Activated CD8-positive, alpha-beta T cell treated with anti-CD3 and anti-CD28 coated beads, Interleukin-2, amount 10 ng/mL, durations not matched to agents 7 days and 5 days (primary cell): ENCODE measurements around the gene CA12. TPM values are rescaled to one million over a fixed set of nuclear protein-coding genes. Genes with fewer than 3 reads are reported as not detected.

ENCODE experiments used
- ATAC-seq: fragments of 150-1000 bp; cut with Tn5 transposase; one replicate; pipeline ENCODE4 v1.10.0; 2021; ENCODE audit warnings: moderate library complexity
- CTCF ChIA-PET: fragments of 350-600 bp; sonication (Branson Sonifier 250); formaldehyde crosslinking; loops from one replicate; lab custom pipeline; 2021; ENCODE audit warnings: antibody characterized with exemption; lab: Charles Lee
- POLR2A ChIA-PET: fragments of 350-600 bp; sonication (Branson Sonifier 250); formaldehyde crosslinking; loops from one replicate; lab custom pipeline; 2021; ENCODE audit warnings: antibody characterized with exemption; lab: Charles Lee
- DNase-seq: peaks from one replicate; pipeline ENCODE4 v3.0.0-alpha.2; 2020
- H3K27ac Mint-ChIP-seq: one replicate; pipeline ENCODE4 v1.8.0; 2021; ENCODE audit warnings: mild to moderate bottlenecking, mixed read lengths
- H3K27me3 Mint-ChIP-seq: one replicate; pipeline ENCODE4 v1.8.0; 2021; ENCODE audit warnings: low read depth, mixed read lengths
- H3K36me3 Mint-ChIP-seq: one replicate; pipeline ENCODE4 v1.8.0; 2021; ENCODE audit warnings: low read depth, mixed read lengths
- H3K4me1 Mint-ChIP-seq: one replicate; pipeline ENCODE4 v1.8.0; 2021; ENCODE audit warnings: low read depth, mixed read lengths
- H3K4me3 Mint-ChIP-seq: one replicate; pipeline ENCODE4 v1.8.0; 2021; ENCODE audit warnings: mild to moderate bottlenecking, mixed read lengths
- H3K9me3 Mint-ChIP-seq: one replicate; pipeline ENCODE4 v1.8.0; 2022; ENCODE audit warnings: mixed read lengths; ENCODE audit not compliant: insufficient read depth
- total RNA-seq, 2 experiments: library from RNA; stranded (reverse); gene quantifications; one replicate each; pipeline ENCODE4 v1.2.3, GENCODE V29; 2021

Gene CA12
- total RNA-seq, 2 experiments from 2014 or later = not detected

- ChIA-PET CTCF (interaction anchor here (0.7 to 1.4 kb wide), 2 partner anchors 18 to 32 kb away, joined by 3 to 4 read pairs; no protein-coding TSS in a partner anchor), POLR2A (no interaction called here)
- Mint-ChIP-seq H3K27me3 (peaks cover 3% of the 10 kb centered on the region), H3K4me3 (no peak overlapping the region), H3K36me3 (no peaks in the 10 kb centered on the region), H3K9me3 (no peaks in the 10 kb centered on the region), H3K4me1 (peaks cover 11% of the 10 kb centered on the region), H3K27ac (no peak overlapping the region)
- ATAC-seq = no peak
- no peak for DNase-seq
Observed at GRCh38 chr15:63372018-63372705, 9.5 kb downstream of the CA12 start.

- Mint-ChIP-seq H3K9me3 (no peaks in the 10 kb centered on the region), H3K27me3 (no peaks in the 10 kb centered on the region), H3K4me1 (peaks cover 11% of the 10 kb centered on the region), H3K4me3 (no peak overlapping the region), H3K27ac (no peak overlapping the region), H3K36me3 (no peaks in the 10 kb centered on the region)
- ATAC-seq (no peak), DNase-seq (no peak)
- ChIA-PET CTCF (interaction anchor here (0.7 to 1.4 kb wide), 2 partner anchors 18 to 33 kb away, joined by 3 to 4 read pairs; no protein-coding TSS in a partner anchor), POLR2A (no interaction called here)
Observed at GRCh38 chr15:63371297-63371918, 10.2 kb downstream of the CA12 start.

GRCh38 chr15:63370764-63371163, 10.9 kb downstream of the CA12 start:
- ChIA-PET CTCF (no interaction called here), POLR2A (no interaction called here)
- H3K36me3 Mint-ChIP-seq = no peaks in the 10 kb centered on the region
- no peak overlapping the region for H3K4me3 Mint-ChIP-seq
- no peak for ATAC-seq
- peaks cover 11% of the 10 kb centered on the region for H3K4me1 Mint-ChIP-seq
- H3K27me3 Mint-ChIP-seq = no peaks in the 10 kb centered on the region
- DNase-seq = no peak
- H3K9me3 Mint-ChIP-seq = no peaks in the 10 kb centered on the region
- H3K27ac Mint-ChIP-seq = no peak overlapping the region

GRCh38 chr15:63369781-63370180, 11.9 kb downstream of the CA12 start:
- Mint-ChIP-seq H3K36me3 (no peaks in the 10 kb centered on the region), H3K4me1 (peaks cover 7% of the 10 kb centered on the region), H3K27ac (no peak overlapping the region), H3K9me3 (no peaks in the 10 kb centered on the region), H3K4me3 (no peak overlapping the region), H3K27me3 (peaks cover 3% of the 10 kb centered on the region)
- CTCF ChIA-PET = interaction anchor here (1.3 kb wide), 1 partner anchor 322 kb away, joined by 4 read pairs; no protein-coding TSS in a partner anchor
- POLR2A ChIA-PET = no interaction called here
- ATAC-seq (no peak), DNase-seq (no peak)

- Mint-ChIP-seq H3K27me3 (peaks cover 6% of the 10 kb centered on the region), H3K4me3 (no peak overlapping the region), H3K27ac (no peak overlapping the region), H3K9me3 (no peaks in the 10 kb centered on the region), H3K36me3 (no peaks in the 10 kb centered on the region), H3K4me1 (peaks cover 2% of the 10 kb centered on the region)
- POLR2A ChIA-PET = no interaction called here
- no peak for DNase-seq
- CTCF ChIA-PET = interaction anchor here (1.0 to 1.3 kb wide), 2 partner anchors 320 to 322 kb away, joined by 3 to 4 read pairs; no protein-coding TSS in a partner anchor
- no peak for ATAC-seq
Observed at GRCh38 chr15:63369296-63369695, 12.3 kb downstream of the CA12 start.

GRCh38 chr15:63368503-63368902, 13.1 kb downstream of the CA12 start:
- H3K9me3 Mint-ChIP-seq = no peaks in the 10 kb centered on the region
- H3K36me3 Mint-ChIP-seq = no peaks in the 10 kb centered on the region
- no peaks in the 10 kb centered on the region for H3K4me1 Mint-ChIP-seq
- POLR2A ChIA-PET = no interaction called here
- H3K27me3 Mint-ChIP-seq = peaks cover 6% of the 10 kb centered on the region
- ATAC-seq (no peak), DNase-seq (no peak)
- H3K4me3 Mint-ChIP-seq = no peak overlapping the region
- CTCF ChIA-PET = interaction anchor here (0.9 to 1.3 kb wide), 3 partner anchors 34 to 321 kb away, joined by 3 to 4 read pairs (median 3); no protein-coding TSS in a partner anchor
- H3K27ac Mint-ChIP-seq = no peak overlapping the region

- Mint-ChIP-seq H3K27ac (no peak overlapping the region), H3K36me3 (no peaks in the 10 kb centered on the region), H3K27me3 (peaks cover 8% of the 10 kb centered on the region), H3K9me3 (no peaks in the 10 kb centered on the region), H3K4me3 (no peak overlapping the region), H3K4me1 (no peaks in the 10 kb centered on the region)
- no peak for ATAC-seq
- no peak for DNase-seq
- ChIA-PET CTCF (interaction anchor here (0.9 kb wide), 1 partner anchor 35 kb away, joined by 3 read pairs; no protein-coding TSS in a partner anchor), POLR2A (no interaction called here)
Observed at GRCh38 chr15:63367900-63368299, 13.7 kb downstream of the CA12 start.

GRCh38 chr15:63367390-63367789, 14.3 kb downstream of the CA12 start:
- ChIA-PET POLR2A (no interaction called here), CTCF (no interaction called here)
- H3K36me3 Mint-ChIP-seq = no peaks in the 10 kb centered on the region
- H3K27me3 Mint-ChIP-seq = peaks cover 8% of the 10 kb centered on the region
- H3K27ac Mint-ChIP-seq = peak overlapping the region; percentile 3
- DNase-seq (no peak), ATAC-seq (no peak)
- no peaks in the 10 kb centered on the region for H3K4me1 Mint-ChIP-seq
- H3K9me3 Mint-ChIP-seq = no peaks in the 10 kb centered on the region
- no peak overlapping the region for H3K4me3 Mint-ChIP-seq

GRCh38 chr15:63366451-63366850, 15.2 kb downstream of the CA12 start:
- no peak overlapping the region for H3K4me3 Mint-ChIP-seq
- ChIA-PET POLR2A (no interaction called here), CTCF (interaction anchor here (0.7 kb wide), 1 partner anchor 9 kb away, joined by 3 read pairs; no protein-coding TSS in a partner anchor)
- peaks cover 13% of the 10 kb centered on the region for H3K27me3 Mint-ChIP-seq
- H3K4me1 Mint-ChIP-seq = no peaks in the 10 kb centered on the region
- no peaks in the 10 kb centered on the region for H3K36me3 Mint-ChIP-seq
- H3K27ac Mint-ChIP-seq = no peak overlapping the region
- H3K9me3 Mint-ChIP-seq = no peaks in the 10 kb centered on the region
- ATAC-seq (no peak), DNase-seq (no peak)

GRCh38 chr15:63365273-63365680, 16.4 kb downstream of the CA12 start:
- DNase-seq (no peak), ATAC-seq (no peak)
- Mint-ChIP-seq H3K27me3 (peaks cover 18% of the 10 kb centered on the region), H3K27ac (no peak overlapping the region), H3K9me3 (no peaks in the 10 kb centered on the region), H3K36me3 (no peaks in the 10 kb centered on the region), H3K4me3 (no peak overlapping the region), H3K4me1 (no peaks in the 10 kb centered on the region)
- ChIA-PET POLR2A (interaction anchor here (0.6 kb wide), 1 partner anchor 146 kb away, joined by 3 read pairs; no protein-coding TSS in a partner anchor), CTCF (no interaction called here)

- Mint-ChIP-seq H3K4me3 (no peak overlapping the region), H3K27me3 (peaks cover 20% of the 10 kb centered on the region), H3K27ac (no peak overlapping the region), H3K9me3 (no peaks in the 10 kb centered on the region), H3K4me1 (no peaks in the 10 kb centered on the region), H3K36me3 (no peaks in the 10 kb centered on the region)
- ChIA-PET POLR2A (no interaction called here), CTCF (no interaction called here)
- ATAC-seq (no peak), DNase-seq (no peak)
Observed at GRCh38 chr15:63364399-63365272, 17.0 kb downstream of the CA12 start.
